ENCODE measurements around the gene KRTDAP.

The KRTDAP gene

GRCh38 chr19:35490364-35490763 is at the start of gene KRTDAP:
KRTDAP (minus strand) TSS chr19:35490464; CDS start chr19:35490442, 22 bp downstream.
- H3K4me3 ChIP-seq (replicated peaks; ENCODE audit: low read depth, low read length) = no peak within 1 kb of the TSS
- no peak for TF ChIP-seq CTCF (IDR thresholded peaks at IDR 0.05; ENCODE audit: low read length, missing control alignments)
- DNase-seq (ENCODE audit: low read depth) = no peak

- H3K4me3 ChIP-seq (replicated peaks; ENCODE audit: low read depth, low read length) = no peak overlapping the region
- DNase-seq (ENCODE audit: low read depth) = no peak
- TF ChIP-seq CTCF (IDR thresholded peaks at IDR 0.05; ENCODE audit: low read length, missing control alignments) = no peak
Observed at GRCh38 chr19:35539850-35540249, 49.6 kb upstream of the KRTDAP start.

- H3K4me3 ChIP-seq (replicated peaks; ENCODE audit: low read depth, low read length) = no peak overlapping the region
- no peak for TF ChIP-seq CTCF (IDR thresholded peaks at IDR 0.05; ENCODE audit: low read length, missing control alignments)
- DNase-seq (ENCODE audit: low read depth) = no peak
Observed at GRCh38 chr19:35539314-35539713, 49.0 kb upstream of the KRTDAP start.

- H3K4me3 ChIP-seq (replicated peaks; ENCODE audit: low read depth, low read length) = no peak overlapping the region
- no peak for TF ChIP-seq CTCF (IDR thresholded peaks at IDR 0.05; ENCODE audit: low read length, missing control alignments)
- DNase-seq (ENCODE audit: low read depth) = no peak
Observed at GRCh38 chr19:35534803-35535480, 44.7 kb upstream of the KRTDAP start.

GRCh38 chr19:35533822-35534392 is 43.6 kb upstream of the KRTDAP start:
- no peak for TF ChIP-seq CTCF (IDR thresholded peaks at IDR 0.05; ENCODE audit: low read length, missing control alignments)
- DNase-seq (ENCODE audit: low read depth) = peak; percentile 25
- no peak overlapping the region for H3K4me3 ChIP-seq (replicated peaks; ENCODE audit: low read depth, low read length)

- no peak for DNase-seq (ENCODE audit: low read depth)
- TF ChIP-seq CTCF (IDR thresholded peaks at IDR 0.05; ENCODE audit: low read length, missing control alignments) = no peak
- H3K4me3 ChIP-seq (replicated peaks; ENCODE audit: low read depth, low read length) = no peak within 1 kb of the TSS
Observed at GRCh38 chr19:35533201-35533821, 43.0 kb upstream of the KRTDAP start, which contains the start of gene GAPDHS. GAPDHS (plus strand) TSS chr19:35533456; CDS start chr19:35533528, 72 bp downstream.

Measured in fibroblast of pulmonary artery (primary cell).